ENCODE data around the gene MLEC. TPM values are rescaled to one million over a fixed set of nuclear protein-coding genes. Genes with fewer than 3 reads are reported as not detected.

Gene MLEC
- total RNA-seq, 3 donors from 2014 or later: 166 to 281 (median 272) TPM

GRCh38 chr12:120710805-120711296 is 23.9 kb downstream of the MLEC start:
- H3K36me3 ChIP-seq (ENCODE audit: low read depth): no peaks in the 10 kb centered on the region
- no peaks in the 10 kb centered on the region for H3K9me3 ChIP-seq
- ATAC-seq (peak; percentile 61), DNase-seq (peak in 2 of 3 donors; percentile 64 to 69)
- TF ChIP-seq, protein P1, sequence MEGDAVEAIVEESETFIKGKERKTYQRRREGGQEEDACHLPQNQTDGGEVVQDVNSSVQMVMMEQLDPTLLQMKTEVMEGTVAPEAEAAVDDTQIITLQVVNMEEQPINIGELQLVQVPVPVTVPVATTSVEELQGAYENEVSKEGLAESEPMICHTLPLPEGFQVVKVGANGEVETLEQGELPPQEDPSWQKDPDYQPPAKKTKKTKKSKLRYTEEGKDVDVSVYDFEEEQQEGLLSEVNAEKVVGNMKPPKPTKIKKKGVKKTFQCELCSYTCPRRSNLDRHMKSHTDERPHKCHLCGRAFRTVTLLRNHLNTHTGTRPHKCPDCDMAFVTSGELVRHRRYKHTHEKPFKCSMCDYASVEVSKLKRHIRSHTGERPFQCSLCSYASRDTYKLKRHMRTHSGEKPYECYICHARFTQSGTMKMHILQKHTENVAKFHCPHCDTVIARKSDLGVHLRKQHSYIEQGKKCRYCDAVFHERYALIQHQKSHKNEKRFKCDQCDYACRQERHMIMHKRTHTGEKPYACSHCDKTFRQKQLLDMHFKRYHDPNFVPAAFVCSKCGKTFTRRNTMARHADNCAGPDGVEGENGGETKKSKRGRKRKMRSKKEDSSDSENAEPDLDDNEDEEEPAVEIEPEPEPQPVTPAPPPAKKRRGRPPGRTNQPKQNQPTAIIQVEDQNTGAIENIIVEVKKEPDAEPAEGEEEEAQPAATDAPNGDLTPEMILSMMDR (IDR thresholded peaks at IDR 0.05): no peak
- intact Hi-C loops (cut with DNase I, micrococcal nuclease): loop anchor here in 1 of 2 donors (10.0 kb wide), 1 partner anchor 126 kb away; the partner anchor contains the start of gene POP5
- H3K4me1 ChIP-seq (ENCODE audit: low read depth): peaks cover 21% of the 10 kb centered on the region
- peak overlapping the region; percentile 74 for H3K4me3 ChIP-seq

GRCh38 chr12:120711411-120711810 is 24.5 kb downstream of the MLEC start:
- Histone ChIP-seq H3K4me3 (no peak overlapping the region), H3K36me3 (ENCODE audit: low read depth) (no peaks in the 10 kb centered on the region), H3K4me1 (ENCODE audit: low read depth) (peaks cover 21% of the 10 kb centered on the region), H3K9me3 (no peaks in the 10 kb centered on the region)
- TF ChIP-seq, protein P1 (IDR thresholded peaks at IDR 0.05): no peak
- ATAC-seq (peak; percentile 4), DNase-seq (no peak)
- intact Hi-C loops (cut with DNase I, micrococcal nuclease): loop anchor here in 1 of 2 donors (10.0 kb wide), 1 partner anchor 127 kb away; the partner anchor contains the start of gene POP5

- no peaks in the 10 kb centered on the region for H3K9me3 ChIP-seq
- DNase-seq (no peak), ATAC-seq (no peak)
- no peak overlapping the region for H3K4me3 ChIP-seq
- no peaks in the 10 kb centered on the region for H3K36me3 ChIP-seq (ENCODE audit: low read depth)
- intact Hi-C loops (cut with DNase I, micrococcal nuclease): loop anchor here in 1 of 2 donors (10.0 kb wide), 1 partner anchor 128 kb away; the partner anchor contains the start of gene POP5
- TF ChIP-seq, protein P1 (IDR thresholded peaks at IDR 0.05): no peak
- peaks cover 21% of the 10 kb centered on the region for H3K4me1 ChIP-seq (ENCODE audit: low read depth)
Measured at GRCh38 chr12:120712610-120713009, 25.7 kb downstream of the MLEC start.

- DNase-seq (peak in 1 of 3 donors; percentile 91), ATAC-seq (peak; percentile 66)
- Histone ChIP-seq H3K9me3 (no peaks in the 10 kb centered on the region), H3K4me3 (no peak overlapping the region), H3K4me1 (ENCODE audit: low read depth) (peaks cover 30% of the 10 kb centered on the region), H3K36me3 (ENCODE audit: low read depth) (no peaks in the 10 kb centered on the region)
- intact Hi-C loops (cut with DNase I, micrococcal nuclease): loop anchor here in 1 of 2 donors (10.0 kb wide), 1 partner anchor 129 kb away; the partner anchor contains the start of gene POP5
- TF ChIP-seq, protein P1 (IDR thresholded peaks at IDR 0.05): peak; percentile 60
Measured at GRCh38 chr12:120713861-120714482, 27.0 kb downstream of the MLEC start.

GRCh38 chr12:120718055-120718454 is 31.1 kb downstream of the MLEC start:
- no peaks in the 10 kb centered on the region for H3K36me3 ChIP-seq (ENCODE audit: low read depth)
- intact Hi-C loops (cut with DNase I, micrococcal nuclease): loop anchor here in 1 of 2 donors (10.0 kb wide), 1 partner anchor 133 kb away; the partner anchor contains the start of gene POP5
- H3K4me1 ChIP-seq (ENCODE audit: low read depth): peaks cover 26% of the 10 kb centered on the region
- H3K4me3 ChIP-seq: no peak overlapping the region
- TF ChIP-seq, protein P1 (IDR thresholded peaks at IDR 0.05): no peak
- no peaks in the 10 kb centered on the region for H3K9me3 ChIP-seq
- ATAC-seq: no peak
- no peak for DNase-seq
